PC-9 (cell line): Measurements from ENCODE around the gene NFATC4.

Experiments
- CTCF ChIP-seq: fragments of 200-600 bp; sonication (generic); conservative IDR thresholded peaks from 2 replicates; pipeline ENCODE4 v1.6.1; 2017; ENCODE audit warnings: mixed run types, antibody characterized with exemption, mild to moderate bottlenecking, moderate library complexity
- EZH2 ChIP-seq: fragments of 200-600 bp; sonication (generic); IDR thresholded peaks from 2 replicates; pipeline ENCODE4 v1.8.0; 2017; ENCODE audit warnings: antibody characterized with exemption, low read depth

GRCh38 chr14:24337144-24337823, 30.7 kb upstream of the NFATC4 start:
- TF ChIP-seq EZH2 = no peak
- no peak for TF ChIP-seq CTCF
